ENCODE measurements around the gene PDLIM1. TPM values are rescaled to one million over a fixed set of nuclear protein-coding genes. Genes with fewer than 3 reads are reported as not detected.
A peak's percentile ranks its signal among the peaks of the same experiment; 100 is the strongest.

Gene PDLIM1
- total RNA-seq, 1 experiment from 2014 or later: 67.4 TPM

DNA sequence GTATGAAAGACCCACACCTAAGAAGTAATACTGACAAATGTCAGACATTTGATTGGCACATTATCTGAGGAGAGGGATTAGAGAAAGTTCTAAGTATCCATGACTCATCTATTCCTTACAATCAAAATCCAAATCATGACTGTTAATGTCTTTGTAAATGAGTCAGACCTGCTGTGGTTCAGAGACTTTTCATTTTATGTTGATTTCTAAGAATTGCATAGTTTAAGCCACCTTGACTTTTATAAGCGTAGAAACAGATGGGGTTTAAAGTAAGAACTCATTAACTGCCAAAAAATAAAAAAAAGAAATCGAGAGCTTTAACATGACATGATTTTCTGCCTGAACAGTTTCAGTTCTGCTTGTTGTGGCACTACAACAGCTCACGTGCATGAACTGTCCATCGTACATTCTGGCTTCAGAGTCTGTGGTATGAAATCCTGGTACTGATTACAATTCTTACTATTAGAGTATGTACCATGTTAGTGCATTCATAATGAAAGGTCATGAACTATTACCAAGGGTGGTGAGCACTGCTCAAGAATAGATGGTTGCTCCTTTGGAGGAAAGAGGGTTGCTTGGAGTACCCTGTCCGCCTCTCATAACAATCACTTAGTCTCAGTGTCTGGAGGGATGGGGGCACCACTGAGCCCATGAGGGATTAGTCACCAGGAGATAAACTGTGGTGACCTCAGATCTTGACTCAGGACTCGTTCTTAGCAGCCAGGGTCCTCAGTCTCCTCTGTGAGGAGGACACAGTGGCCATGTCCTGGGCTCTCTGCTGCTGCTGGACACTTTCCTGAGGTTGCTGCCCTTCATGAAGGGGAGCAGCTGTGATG is 54.5 kb downstream of the PDLIM1 start (continued):
- TF ChIP-seq REST (IDR thresholded peaks at IDR 0.05; ENCODE audit: low read depth): no peak
- TF ChIP-seq EZH2phosphoT487 (IDR thresholded peaks at IDR 0.05; ENCODE audit: borderline replicate concordance): no peak
- TF ChIP-seq POLR2A (IDR thresholded peaks at IDR 0.05; ENCODE audit: borderline replicate concordance, extremely low read depth, insufficient read depth, insufficient read length): no peak
- TF ChIP-seq SP1 (IDR thresholded peaks at IDR 0.05; ENCODE audit: low read depth): peak; percentile 76

GRCh38 chr10:95235676-95236067 is 55.1 kb downstream of the PDLIM1 start:
- no peaks in the 10 kb centered on the region for H3K9me2 ChIP-seq (ENCODE audit: insufficient read depth)
- no peaks in the 10 kb centered on the region for H4K20me1 ChIP-seq (ENCODE audit: insufficient read depth)
- no peaks in the 10 kb centered on the region for H3K27me3 ChIP-seq (ENCODE audit: insufficient read depth, low read length)
- BruUV-seq (replicated peaks): no TSS peak
- peak overlapping the region; percentile 68; the same call in 1 of the 2 replicates for H3K27ac ChIP-seq (ENCODE audit: low read depth, low read length)
- no peaks in the 10 kb centered on the region for H3K9me3 ChIP-seq (ENCODE audit: control insufficient read depth in 1 of 2, insufficient read depth in 1 of 2, low read depth in 1 of 2, low read length in 2 of 2)
- no peaks in the 10 kb centered on the region for H3K79me2 ChIP-seq (ENCODE audit: insufficient read depth, low read length)
- peak overlapping the region; percentile 74 for H3K4me2 ChIP-seq (ENCODE audit: low read length)
- no peak for DNase-seq (ENCODE audit: low read depth, low spot score)
- POLR2A ChIA-PET: no interaction called here
- peak overlapping the region; percentile 45 for H3K9ac ChIP-seq (ENCODE audit: low read length)
- peak overlapping the region in 1 of 2 experiments; percentile 20; a peak in 2 of 4 replicates for H3K4me3 ChIP-seq (replicated peaks in 1 of 2; ENCODE audit: low read depth in 1 of 2, low read length in 2 of 2)
- intact Hi-C loops (cut with micrococcal nuclease): no loop called here
- TF ChIP-seq ATF3 (IDR thresholded peaks at IDR 0.05) (no peak), CEBPB (IDR thresholded peaks at IDR 0.05; ENCODE audit: low read depth) (no peak), EGR1 (IDR thresholded peaks at IDR 0.05; ENCODE audit: low read depth) (no peak)
- peaks cover 0 to 4% of the 10 kb centered on the region in 2 experiments; a peak in 1 of 4 replicates for H3K36me3 ChIP-seq (ENCODE audit: control insufficient read depth in 1 of 2, insufficient read depth in 2 of 2, low read length in 2 of 2)
- CTCF ChIA-PET: interaction anchor here (2.0 to 2.4 kb wide), 2 partner anchors 11 to 34 kb away, joined by 9 to 14 read pairs; no protein-coding TSS in a partner anchor
- peak; percentile 43 for ATAC-seq
- RAD21 ChIA-PET (ENCODE audit: low non-redundant PET in 1 of 2, low total read pairs in 2 of 2, uncharacterized antibody in 2 of 2, unreplicated experiment in 2 of 2): no interaction called here
- H2AFZ ChIP-seq (ENCODE audit: low read depth, low read length, poor library complexity, severe bottlenecking): no peak overlapping the region
- peaks cover 30 to 42% of the 10 kb centered on the region in 2 experiments for H3K4me1 ChIP-seq (ENCODE audit: control insufficient read depth in 1 of 2, insufficient read depth in 2 of 2, low read length in 2 of 2)

All from HCT116 (cell line).